Endothelial cell of umbilical vein (primary cell): ENCODE measurements around the gene BBLN. TPM values are rescaled to one million over a fixed set of nuclear protein-coding genes. Genes with fewer than 3 reads are reported as not detected.
"Not testable (repeated sequence)": the region's sequence is repeated elsewhere in the genome, so short reads cannot be mapped to it uniquely, and the experiment has no call there.

Experiments
- Bru-seq: library from RNA; stranded (reverse); fragments of 400-500 nt; gene quantifications from one replicate; lab custom pipeline; 2021; lab: Mats Ljungman, UMichigan
- BruChase-seq, 2 experiments: library from RNA; stranded (reverse); fragments of 400-500 nt; gene quantifications; one replicate each; lab custom pipeline; 2021; lab: Mats Ljungman, UMichigan
- BruUV-seq: library from RNA; stranded (reverse); fragments of 400-500 nt; replicated peaks from 2 replicates; lab custom pipeline; 2021; lab: Mats Ljungman, UMichigan
- CTCF ChIA-PET: fragments of 300-600, 350-600 bp; sonication (Branson Sonifier 250); formaldehyde crosslinking; loops from one replicate; lab custom pipeline; 2021; ENCODE audit warnings: antibody characterized with exemption, inconsistent platforms; lab: Charles Lee
- POLR2A ChIA-PET: fragments of 300-600, 350-600 bp; sonication (Branson Sonifier 250); formaldehyde crosslinking; loops from one replicate; lab custom pipeline; 2021; ENCODE audit warnings: antibody characterized with exemption, inconsistent platforms; lab: Charles Lee
- DNase-seq: peaks from one replicate; pipeline ENCODE4 v3.0.0-alpha.2; 2011; ENCODE audit warnings: low read depth, low spot score
- FAIRE-seq: peaks from 2 replicates; lab custom pipeline; 2011; peaks lifted over from hg19 to GRCh38; lab: Jason Lieb, UNC
- H2AFZ ChIP-seq: 2 replicates; pipeline ENCODE4 v1.6.0; 2012; ENCODE audit warnings: low read depth, low read length, control low read depth, inconsistent platforms
- H3K27ac ChIP-seq: 2 replicates; pipeline ENCODE4 v1.5.1; 2011; ENCODE audit warnings: low read depth, mild to moderate bottlenecking, control low read depth, low read length, moderate library complexity; ENCODE audit not compliant: insufficient read depth
- H3K27me3 ChIP-seq, 2 experiments: 2 replicates each; pipeline versions ENCODE4 v1.6.0 to v1.6.1; 2011; ENCODE audit warnings: low read length in 2 of 2, mixed read lengths in 1 of 2; ENCODE audit not compliant: control insufficient read depth in 2 of 2, insufficient read depth in 2 of 2
- H3K36me3 ChIP-seq, 2 experiments: 2 replicates in 1 of 2; 3 replicates in 1 of 2; pipeline ENCODE4 v1.5.1; 2011; ENCODE audit warnings: low read length in 2 of 2, mild to moderate bottlenecking in 1 of 2, moderate library complexity in 1 of 2; ENCODE audit not compliant: control insufficient read depth in 2 of 2, insufficient read depth in 2 of 2; ENCODE audit errors: extremely low read depth in 1 of 2
- H3K4me1 ChIP-seq: 3 replicates; pipeline ENCODE4 v1.5.1; 2011; ENCODE audit warnings: mild to moderate bottlenecking, low read length; ENCODE audit not compliant: control insufficient read depth, insufficient read depth; ENCODE audit errors: extremely low read depth
- H3K4me2 ChIP-seq: 2 replicates; pipeline ENCODE4 v1.6.1; 2011; ENCODE audit warnings: low read length, control low read depth, mixed read lengths; ENCODE audit not compliant: insufficient read depth
- H3K4me3 ChIP-seq, 3 experiments: fragments of 200-600 bp in 1 of 3; sonication (generic), shearing (Covaris generic) in 1 of 3; replicated peaks in 1 of 3; 2 replicates each; pipeline ENCODE4 v1.5.1; 2011 to 2016; ENCODE audit warnings: control low read depth in 3 of 3, low read length in 3 of 3, mild to moderate bottlenecking in 2 of 3, inconsistent platforms in 1 of 3, low read depth in 1 of 3, moderate library complexity in 1 of 3; ENCODE audit not compliant: insufficient read depth in 1 of 3
- H3K79me2 ChIP-seq: 2 replicates; pipeline ENCODE4 v1.6.0; 2012; ENCODE audit warnings: low read length, inconsistent platforms; ENCODE audit not compliant: control insufficient read depth, insufficient read depth
- H3K9ac ChIP-seq: replicated peaks from 2 replicates; pipeline ENCODE3; 2011; ENCODE audit warnings: low read length, control low read depth; ENCODE audit not compliant: insufficient read depth; ENCODE audit errors: extremely low read depth
- H3K9me1 ChIP-seq: replicated peaks from 3 replicates; pipeline ENCODE4 v1.6.0; 2011; ENCODE audit warnings: mild to moderate bottlenecking, low read length; ENCODE audit not compliant: control insufficient read depth, insufficient read depth; ENCODE audit errors: extremely low read depth
- H3K9me3 ChIP-seq: replicated peaks from 2 replicates; pipeline ENCODE4 v1.5.1; 2012; ENCODE audit warnings: low read length, inconsistent platforms; ENCODE audit not compliant: control insufficient read depth, insufficient read depth
- H4K20me1 ChIP-seq: replicated peaks from 2 replicates; pipeline ENCODE3; 2011; ENCODE audit warnings: mild to moderate bottlenecking, low read length; ENCODE audit not compliant: control insufficient read depth, insufficient read depth; ENCODE audit errors: extremely low read depth
- MYC ChIP-seq: IDR thresholded peaks from one replicate; pipeline ENCODE4 v1.6.1; 2011; ENCODE audit warnings: mild to moderate bottlenecking, low read depth, low read length
- POLR2A ChIP-seq: IDR thresholded peaks from 2 replicates; pipeline ENCODE4 v1.6.1; 2012; ENCODE audit warnings: low read depth, mild to moderate bottlenecking, control low read depth, low read length
- POLR2AphosphoS5 ChIP-seq: IDR thresholded peaks from 2 replicates; pipeline ENCODE4 v1.6.1; 2012; ENCODE audit warnings: low read depth, mild to moderate bottlenecking, control low read depth, low read length, moderate library complexity; ENCODE audit not compliant: insufficient read depth
- dilution Hi-C: fragments of 300-500 bp; cut with MboI; formaldehyde crosslinking; loops from one replicate; pipeline ENCODE4 v1.15.0; 2019; ENCODE audit warnings: low sequenced_read_pairs; ENCODE audit not compliant: extremely low pct_ligation_motif_present
- intact Hi-C: fragments of 100-400 bp; cut with micrococcal nuclease; formaldehyde crosslinking; loops from one replicate; pipeline ENCODE4 v1.10.0; 2022
- long read RNA-seq: library from polyadenylated mRNA; stranded (forward); transcript quantifications from one replicate; pipeline ENCODE4 v2.0.0, GENCODE V29; 2021
- polyA minus RNA-seq, 3 experiments: library from RNA; depleted of rRNA, polyadenylated mRNA; stranded (reverse); fragments of >200 nt; gene quantifications; 1 replicate in 1 of 3; 2 replicates in 2 of 3; pipeline ENCODE4 v1.2.3, GENCODE V29; 2011
- polyA plus RNA-seq, 4 experiments: library from polyadenylated mRNA; depleted of rRNA in 3 of 4; stranded (reverse) in 3 of 4; unstranded in 1 of 4; fragments of >200 nt; gene quantifications; 2 replicates each; pipeline versions ENCODE4 v1.2.1 to v1.2.3, GENCODE V29; 2011 to 2012; ENCODE audit warnings: missing spikeins in 1 of 4
- total RNA-seq: library from RNA; stranded (reverse); gene quantifications from 2 replicates; pipeline ENCODE4 v1.2.3, GENCODE V29; 2021

BBLN gene
- 51.0 and 53.2 TPM in 2 replicates for total RNA-seq
- 124 and 206 TPM in 2 replicates for polyA plus RNA-seq
- 56.1 and 94.1 TPM in 2 replicates for polyA plus RNA-seq (2011; cell fraction: cytosol; rRNA removed)
- 17.1 and 22.5 TPM in 2 replicates for polyA plus RNA-seq (2011; cell fraction: nucleus; rRNA removed)
- polyA plus RNA-seq (2012) = 54.3 and 72.4 TPM in 2 replicates
- polyA minus RNA-seq = 15.7 and 17.6 TPM in 2 replicates
- polyA minus RNA-seq (2011; cell fraction: cytosol; rRNA and poly(A)+ RNA removed) = 97.0 TPM
- 5.4 and 7.8 TPM in 2 replicates for polyA minus RNA-seq (2011; cell fraction: nucleus; rRNA and poly(A)+ RNA removed)
- Bru-seq, nascent RNA = percentile 52 among the genes with signal in this experiment
- BruChase-seq, experiment 1, labeled RNA remaining after a 6-hour chase = percentile 64 among the genes with signal in this experiment
- BruChase-seq, experiment 2, labeled RNA remaining after a 2-hour chase = percentile 50 among the genes with signal in this experiment
- long read RNA-seq, transcript C9orf16-201 (2 exons, 713 nt) = major isoform, 176 of 186 reads
- long read RNA-seq, partial matches to known transcripts = 0 of 186 reads
- long read RNA-seq, other reads (novel, unspliced or antisense) = 10 of 186 reads

GRCh38 chr9:128159784-128160602, at the start of gene BBLN:
Gene BBLN (plus strand): TSS chr9:128160265. CDS start chr9:128160408, 143 bp downstream.
- dilution Hi-C loops = no loop called here
- no peaks in the 10 kb centered on the region for H3K27me3 ChIP-seq
- H3K79me2 ChIP-seq = no peaks in the 10 kb centered on the region
- no peaks in the 10 kb centered on the region for H3K9me3 ChIP-seq
- BruUV-seq = no TSS peak
- peak within 1 kb of the TSS; percentile 63 for H3K4me2 ChIP-seq
- FAIRE-seq = peak; percentile 95
- peaks cover 11% of the 10 kb centered on the region for H3K4me1 ChIP-seq
- intact Hi-C loops = loop anchor here (1.0 to 2.0 kb wide), 3 partner anchors 31 to 116 kb away; partner anchors contain the start of genes CIZ1, GOLGA2 and SWI5
- DNase-seq = peak; percentile 91
- H3K9ac ChIP-seq = peak within 1 kb of the TSS; percentile 60
- CTCF ChIA-PET = interaction anchor here (1.4 kb wide), 2 partner anchors 9 to 35 kb away, joined by 7 to 8 read pairs; no protein-coding TSS in a partner anchor
- TF ChIP-seq MYC (no peak), POLR2AphosphoS5 (peak; percentile 84), POLR2A (peak; percentile 91)
- POLR2A ChIA-PET = interaction anchor here (0.6 kb wide), 1 partner anchor 90 kb away, joined by 3 read pairs; no protein-coding TSS in a partner anchor
- H3K27ac ChIP-seq = peak within 1 kb of the TSS; percentile 35
- no peaks in the 10 kb centered on the region for H4K20me1 ChIP-seq
- H3K36me3 ChIP-seq = peaks cover 4 to 25% of the 10 kb centered on the region in 2 experiments
- no peaks in the 10 kb centered on the region for H3K9me1 ChIP-seq
- peak within 1 kb of the TSS; percentile 89 for H2AFZ ChIP-seq
- peak within 1 kb of the TSS; percentile 78 to 86 (median 80) for H3K4me3 ChIP-seq

- DNase-seq, H3K9ac ChIP-seq, H2AFZ ChIP-seq, FAIRE-seq, H3K27me3 ChIP-seq, H3K9me3 ChIP-seq, BruUV-seq, H3K79me2 ChIP-seq, H3K4me2 ChIP-seq, H3K4me1 ChIP-seq, H3K27ac ChIP-seq, H4K20me1 ChIP-seq, CTCF ChIA-PET, intact Hi-C loops, H3K4me3 ChIP-seq, POLR2A ChIA-PET, dilution Hi-C loops, H3K9me1 ChIP-seq: not testable (repeated sequence)
- peaks cover under 1 to 15% of the 10 kb centered on the region in 2 experiments for H3K36me3 ChIP-seq
Observed at GRCh38 chr9:128111726-128112125, 48.3 kb upstream of the BBLN start.
